ENCODE data around the gene PPIL1.

GRCh38 chr6:36875250-36875633 lies 639 bp upstream of the PPIL1 start:
- no peak for TF ChIP-seq CTCF (IDR thresholded peaks at IDR 0.05)
- no peak for TF ChIP-seq POLR2A (IDR thresholded peaks at IDR 0.05)
- no peak for TF ChIP-seq EP300 (IDR thresholded peaks at IDR 0.05)
